Measurements from ENCODE around the gene SNX3.

The SNX3 gene

DNA sequence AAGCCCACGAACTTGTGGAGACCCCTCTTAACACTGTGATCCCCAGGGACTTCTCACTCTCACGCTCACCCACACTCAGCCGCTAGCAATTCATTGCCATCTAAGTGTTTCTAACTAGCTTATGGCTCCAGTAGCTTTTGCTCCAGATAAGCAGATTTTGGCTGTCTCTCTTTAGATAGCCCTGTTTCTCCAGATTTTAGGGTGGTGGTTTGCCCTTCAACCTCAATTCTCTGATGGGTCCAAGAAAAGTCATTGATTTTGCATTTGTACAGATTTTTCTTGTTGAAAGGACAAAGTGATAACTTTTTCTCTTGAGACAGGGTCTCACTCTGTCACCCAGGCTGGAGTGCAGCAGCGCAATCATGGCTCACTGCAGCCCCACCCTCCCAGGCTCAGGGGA is 53.8 kb downstream of the SNX3 start:
- Histone ChIP-seq H3K4me3 (ENCODE audit: low read depth, low read length) (no peak overlapping the region), H2AFZ (ENCODE audit: low read length, unreplicated experiment) (no peak overlapping the region), H3K27me3 (ENCODE audit: insufficient read depth, low read length) (no peaks in the 10 kb centered on the region), H3K4me1 (ENCODE audit: control insufficient read depth, insufficient read depth, low read length, unreplicated experiment) (no peaks in the 10 kb centered on the region), H3K36me3 (ENCODE audit: insufficient read depth, low read length) (0 out of 2 replicates have a peak, but pooled peaks cover 6% of the 10 kb centered on the region), H3K27ac (ENCODE audit: low read depth, low read length) (no peak overlapping the region), H3K79me2 (ENCODE audit: control insufficient read depth, insufficient read depth, low read length, unreplicated experiment) (no peaks in the 10 kb centered on the region)

DNA sequence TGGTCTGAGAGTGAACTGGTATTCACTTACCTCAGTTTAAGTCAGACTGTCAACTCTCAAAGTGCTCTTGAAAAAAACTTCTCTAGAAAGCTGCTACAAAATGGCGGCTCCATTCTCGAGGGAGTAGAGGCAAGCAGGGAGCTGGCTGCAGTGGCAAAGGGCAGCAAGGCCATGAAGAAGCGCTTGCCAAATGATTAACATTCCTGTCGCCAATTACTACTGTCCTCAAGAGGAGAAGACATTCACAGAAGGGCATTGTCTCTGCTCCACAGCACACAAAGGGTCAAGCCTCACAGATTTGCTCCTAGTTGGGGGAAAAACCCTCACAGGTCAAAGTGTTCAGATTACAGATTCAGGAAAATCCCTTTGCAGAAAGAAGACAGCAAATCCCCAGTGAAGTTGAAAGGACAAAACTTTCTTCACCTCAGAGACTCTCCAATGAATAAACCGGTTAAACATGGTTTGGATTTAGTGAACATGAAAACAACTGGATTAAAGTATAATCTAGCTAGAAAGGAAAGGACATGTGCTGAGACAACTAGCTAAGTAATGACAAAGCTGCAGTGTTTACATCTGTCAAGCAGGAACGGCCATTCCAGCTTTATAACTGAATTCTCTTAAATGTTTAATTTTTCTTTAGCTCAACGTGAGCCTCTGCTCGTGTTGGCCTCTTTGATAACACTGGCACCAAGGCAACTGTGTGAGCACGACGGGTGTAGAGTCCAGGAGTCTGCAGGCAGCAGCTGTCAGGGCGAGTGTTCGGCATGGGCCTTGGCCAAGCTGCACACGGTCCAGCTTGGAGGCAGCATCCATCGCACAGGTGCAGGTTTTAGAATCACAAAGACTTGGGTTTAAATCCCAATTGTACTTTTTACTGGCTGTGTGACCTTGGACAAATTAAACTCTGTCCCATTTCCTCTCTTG is 57.4 kb downstream of the SNX3 start:
- Histone ChIP-seq H3K27me3 (ENCODE audit: insufficient read depth, low read length) (no peaks in the 10 kb centered on the region), H3K36me3 (ENCODE audit: insufficient read depth, low read length) (no peaks in the 10 kb centered on the region), H3K79me2 (ENCODE audit: control insufficient read depth, insufficient read depth, low read length, unreplicated experiment) (no peaks in the 10 kb centered on the region), H3K4me1 (ENCODE audit: control insufficient read depth, insufficient read depth, low read length, unreplicated experiment) (no peaks in the 10 kb centered on the region), H3K4me3 (ENCODE audit: low read depth, low read length) (no peak overlapping the region), H3K27ac (ENCODE audit: low read depth, low read length) (no peak overlapping the region), H2AFZ (ENCODE audit: low read length, unreplicated experiment) (no peak overlapping the region)

DNA sequence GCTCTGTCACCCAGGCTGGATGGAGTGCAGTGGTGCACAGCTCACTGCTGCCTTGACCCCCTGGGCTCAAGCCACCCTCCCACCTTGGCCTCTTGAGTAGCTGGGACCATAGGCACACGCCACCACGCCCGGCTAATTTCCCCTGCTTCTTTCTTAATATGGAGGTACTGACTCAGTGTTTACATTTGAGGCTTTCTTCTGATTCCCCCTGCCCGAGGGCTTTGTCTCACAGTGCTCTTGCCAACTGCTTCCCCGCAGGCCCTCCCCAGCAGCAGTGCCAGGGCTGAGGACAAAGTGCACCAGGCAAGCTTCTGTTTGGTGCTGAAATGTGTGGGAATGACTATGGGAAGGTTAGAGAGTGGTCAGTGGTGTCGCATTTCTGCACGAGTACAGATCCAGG is 60.2 kb downstream of the SNX3 start:
- Histone ChIP-seq H3K27ac (ENCODE audit: low read depth, low read length) (no peak overlapping the region), H3K4me3 (ENCODE audit: low read depth, low read length) (no peak overlapping the region), H2AFZ (ENCODE audit: low read length, unreplicated experiment) (no peak overlapping the region), H3K79me2 (ENCODE audit: control insufficient read depth, insufficient read depth, low read length, unreplicated experiment) (no peaks in the 10 kb centered on the region), H3K4me1 (ENCODE audit: control insufficient read depth, insufficient read depth, low read length, unreplicated experiment) (no peaks in the 10 kb centered on the region), H3K36me3 (ENCODE audit: insufficient read depth, low read length) (no peaks in the 10 kb centered on the region), H3K27me3 (ENCODE audit: insufficient read depth, low read length) (no peaks in the 10 kb centered on the region)

DNA sequence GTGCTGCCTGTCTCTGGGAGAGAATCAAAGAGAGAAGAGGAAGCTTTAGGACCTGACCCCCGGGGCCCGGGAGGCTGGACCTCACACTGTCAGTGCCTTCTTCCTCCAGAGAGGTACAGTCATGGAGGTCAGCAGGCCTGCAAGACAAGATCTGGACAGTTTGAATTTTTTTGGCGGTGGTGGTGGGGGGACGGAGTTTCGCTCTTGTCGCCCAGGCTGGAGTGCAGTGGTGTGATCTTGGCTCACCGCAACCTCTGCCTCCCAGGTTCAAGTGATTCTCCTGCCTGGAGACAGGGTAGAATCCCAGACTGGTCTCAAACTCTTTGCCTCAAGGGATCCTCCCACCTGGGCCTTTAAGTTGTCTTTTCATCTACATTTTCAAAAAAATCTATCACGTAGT is 60.7 kb downstream of the SNX3 start:
- Histone ChIP-seq H3K79me2 (ENCODE audit: control insufficient read depth, insufficient read depth, low read length, unreplicated experiment) (no peaks in the 10 kb centered on the region), H3K27ac (ENCODE audit: low read depth, low read length) (no peak overlapping the region), H3K36me3 (ENCODE audit: insufficient read depth, low read length) (no peaks in the 10 kb centered on the region), H3K4me1 (ENCODE audit: control insufficient read depth, insufficient read depth, low read length, unreplicated experiment) (no peaks in the 10 kb centered on the region), H3K27me3 (ENCODE audit: insufficient read depth, low read length) (no peaks in the 10 kb centered on the region), H3K4me3 (ENCODE audit: low read depth, low read length) (no peak overlapping the region), H2AFZ (ENCODE audit: low read length, unreplicated experiment) (no peak overlapping the region)

DNA sequence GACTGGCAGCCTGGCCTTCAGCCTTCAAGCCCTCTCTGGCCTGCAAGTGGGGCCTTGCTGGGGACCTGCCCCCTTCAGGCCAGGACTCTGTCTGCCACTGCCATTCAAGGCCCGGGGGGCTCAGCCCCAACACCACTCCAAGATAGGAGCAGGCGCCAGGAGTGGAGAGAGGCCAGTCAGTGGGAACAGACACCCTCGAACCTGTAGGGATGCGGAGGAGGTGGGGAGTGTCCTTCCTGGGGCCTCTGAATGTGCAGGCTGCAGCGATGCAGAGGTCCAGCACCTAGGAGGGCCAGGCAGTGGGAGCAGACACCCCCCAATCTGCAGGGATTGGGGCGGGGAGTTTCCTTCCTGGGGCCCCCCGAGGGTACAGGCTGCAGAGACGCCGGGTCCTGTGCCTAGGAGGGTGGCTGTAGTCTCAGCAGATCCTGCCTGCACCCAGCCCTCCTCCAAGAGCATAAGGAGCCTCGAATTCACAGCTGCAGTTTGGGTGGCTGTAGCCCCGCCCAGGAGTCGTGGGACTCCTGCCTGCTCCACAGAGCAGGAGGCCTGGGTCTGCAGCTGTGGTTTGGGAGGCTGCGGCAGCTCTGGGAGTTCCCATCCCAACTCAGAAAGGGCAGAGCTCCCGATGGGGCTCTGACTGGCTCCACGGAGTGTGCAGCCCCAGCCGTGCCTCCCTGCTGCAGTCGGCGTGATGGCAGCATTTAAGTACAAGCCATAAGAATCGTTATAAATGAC is 61.9 kb downstream of the SNX3 start:
- Histone ChIP-seq H3K79me2 (ENCODE audit: control insufficient read depth, insufficient read depth, low read length, unreplicated experiment) (no peaks in the 10 kb centered on the region), H3K4me3 (ENCODE audit: low read depth, low read length) (no peak overlapping the region), H3K4me1 (ENCODE audit: control insufficient read depth, insufficient read depth, low read length, unreplicated experiment) (no peaks in the 10 kb centered on the region), H3K27me3 (ENCODE audit: insufficient read depth, low read length) (no peaks in the 10 kb centered on the region), H3K36me3 (ENCODE audit: insufficient read depth, low read length) (no peaks in the 10 kb centered on the region), H2AFZ (ENCODE audit: low read length, unreplicated experiment) (no peak overlapping the region), H3K27ac (ENCODE audit: low read depth, low read length) (no peak overlapping the region)

DNA sequence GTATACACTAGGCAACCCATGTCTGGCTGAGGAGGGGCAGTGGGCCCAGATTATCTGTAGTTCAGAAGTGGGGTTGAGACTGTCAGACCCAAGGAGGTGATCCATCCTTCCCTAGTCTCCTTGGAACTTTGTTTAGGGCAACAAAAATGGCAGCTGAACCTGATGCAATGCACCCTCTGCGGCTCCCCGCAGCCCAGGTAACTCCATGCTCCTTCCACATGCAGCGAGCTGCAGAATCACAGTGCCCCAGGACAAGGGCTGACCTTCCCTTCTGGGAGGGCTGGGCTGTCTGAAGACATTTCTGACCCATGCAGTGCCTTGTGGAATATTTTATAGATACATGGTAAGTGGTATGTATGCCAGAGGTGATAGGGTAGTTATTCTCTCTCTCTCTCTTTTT is 65.6 kb downstream of the SNX3 start:
- no peak overlapping the region for H3K27ac ChIP-seq (ENCODE audit: low read depth, low read length)
- no peaks in the 10 kb centered on the region for H3K79me2 ChIP-seq (ENCODE audit: control insufficient read depth, insufficient read depth, low read length, unreplicated experiment)
- no peak overlapping the region for H2AFZ ChIP-seq (ENCODE audit: low read length, unreplicated experiment)
- no peaks in the 10 kb centered on the region for H3K36me3 ChIP-seq (ENCODE audit: insufficient read depth, low read length)
- no peak overlapping the region for H3K4me3 ChIP-seq (ENCODE audit: low read depth, low read length)
- peaks cover 20% of the 10 kb centered on the region; the same call in 1 of the 2 replicates for H3K27me3 ChIP-seq (ENCODE audit: insufficient read depth, low read length)
- H3K4me1 ChIP-seq (ENCODE audit: control insufficient read depth, insufficient read depth, low read length, unreplicated experiment): no peaks in the 10 kb centered on the region

DNA sequence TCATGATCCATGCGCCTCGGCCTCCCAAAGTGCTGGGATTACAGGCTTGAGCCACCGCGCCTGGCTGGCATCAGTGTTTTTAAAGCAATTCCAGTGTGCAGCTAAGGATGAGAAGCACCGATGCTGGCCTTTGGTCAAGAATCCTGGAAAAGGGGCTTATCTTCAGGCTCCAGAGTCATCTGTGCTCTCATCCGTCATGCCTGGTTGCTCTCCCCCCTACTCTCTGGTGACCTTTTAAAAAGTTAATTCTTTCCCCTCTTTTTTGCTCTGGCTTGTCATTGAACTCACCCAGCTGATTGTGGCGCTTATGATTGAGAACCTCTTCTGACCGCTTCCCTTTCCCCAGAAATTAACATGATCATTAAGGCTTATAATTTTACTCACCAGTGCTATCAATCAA is 66.3 kb downstream of the SNX3 start:
- H3K27ac ChIP-seq (ENCODE audit: low read depth, low read length): no peak overlapping the region

DNA sequence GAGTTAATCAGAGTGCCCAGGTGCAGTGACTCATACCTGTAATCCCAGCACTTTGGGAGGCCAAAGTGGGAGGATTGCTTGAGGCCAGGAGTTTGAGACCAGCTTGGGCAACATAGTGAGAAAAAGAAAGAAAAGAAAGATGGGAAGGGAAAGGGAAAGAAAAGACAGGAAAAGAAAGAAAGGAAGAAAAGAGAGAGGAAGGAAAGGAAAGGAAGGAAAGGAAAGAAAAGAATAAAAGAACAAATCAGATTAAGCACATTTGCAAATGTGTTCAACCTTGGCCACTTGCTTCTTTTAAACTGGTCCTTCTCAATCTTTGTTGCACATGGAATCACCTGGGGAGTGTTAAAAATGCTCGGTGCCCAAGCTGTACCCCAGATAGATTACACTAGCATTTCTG is 67.0 kb downstream of the SNX3 start:
- no peaks in the 10 kb centered on the region for H3K79me2 ChIP-seq (ENCODE audit: control insufficient read depth, insufficient read depth, low read length, unreplicated experiment)
- no peaks in the 10 kb centered on the region for H3K36me3 ChIP-seq (ENCODE audit: insufficient read depth, low read length)
- no peaks in the 10 kb centered on the region for H3K4me1 ChIP-seq (ENCODE audit: control insufficient read depth, insufficient read depth, low read length, unreplicated experiment)
- peaks cover 32% of the 10 kb centered on the region for H3K27me3 ChIP-seq (ENCODE audit: insufficient read depth, low read length)
- H3K27ac ChIP-seq (ENCODE audit: low read depth, low read length): no peak overlapping the region
- no peak overlapping the region for H2AFZ ChIP-seq (ENCODE audit: low read length, unreplicated experiment)
- H3K4me3 ChIP-seq (ENCODE audit: low read depth, low read length): no peak overlapping the region

More for the DNA sequence above, 66.3 kb downstream of the SNX3 start:
- no peaks in the 10 kb centered on the region for H3K36me3 ChIP-seq (ENCODE audit: insufficient read depth, low read length)
- H3K79me2 ChIP-seq (ENCODE audit: control insufficient read depth, insufficient read depth, low read length, unreplicated experiment): no peaks in the 10 kb centered on the region
- peaks cover 26% of the 10 kb centered on the region for H3K27me3 ChIP-seq (ENCODE audit: insufficient read depth, low read length)
- no peaks in the 10 kb centered on the region for H3K4me1 ChIP-seq (ENCODE audit: control insufficient read depth, insufficient read depth, low read length, unreplicated experiment)
- H3K4me3 ChIP-seq (ENCODE audit: low read depth, low read length): no peak overlapping the region
- no peak overlapping the region for H2AFZ ChIP-seq (ENCODE audit: low read length, unreplicated experiment)

DNA sequence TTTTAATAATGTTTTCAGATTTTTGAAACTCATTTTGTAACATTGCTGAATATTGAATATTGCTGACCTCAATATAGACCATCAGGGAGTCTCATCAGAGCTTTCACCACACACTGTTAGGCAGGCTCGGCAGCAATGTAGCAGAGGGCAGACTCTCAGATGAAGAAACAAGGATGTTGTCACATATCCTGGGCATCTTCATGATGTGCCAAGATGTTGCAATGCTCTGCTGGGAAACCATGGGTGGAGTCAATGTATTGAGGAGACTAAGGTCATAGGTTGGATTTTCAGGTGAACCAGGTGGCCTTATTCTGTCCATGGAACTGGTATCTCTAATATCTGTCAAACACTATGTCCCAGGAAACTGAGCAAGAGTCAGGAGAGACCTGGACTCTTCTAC is 67.7 kb downstream of the SNX3 start:
- Histone ChIP-seq H3K4me3 (ENCODE audit: low read depth, low read length) (no peak overlapping the region), H3K4me1 (ENCODE audit: control insufficient read depth, insufficient read depth, low read length, unreplicated experiment) (no peaks in the 10 kb centered on the region), H3K27ac (ENCODE audit: low read depth, low read length) (no peak overlapping the region), H3K36me3 (ENCODE audit: insufficient read depth, low read length) (no peaks in the 10 kb centered on the region), H2AFZ (ENCODE audit: low read length, unreplicated experiment) (no peak overlapping the region), H3K79me2 (ENCODE audit: control insufficient read depth, insufficient read depth, low read length, unreplicated experiment) (no peaks in the 10 kb centered on the region), H3K27me3 (ENCODE audit: insufficient read depth, low read length) (peaks cover 35% of the 10 kb centered on the region)

DNA sequence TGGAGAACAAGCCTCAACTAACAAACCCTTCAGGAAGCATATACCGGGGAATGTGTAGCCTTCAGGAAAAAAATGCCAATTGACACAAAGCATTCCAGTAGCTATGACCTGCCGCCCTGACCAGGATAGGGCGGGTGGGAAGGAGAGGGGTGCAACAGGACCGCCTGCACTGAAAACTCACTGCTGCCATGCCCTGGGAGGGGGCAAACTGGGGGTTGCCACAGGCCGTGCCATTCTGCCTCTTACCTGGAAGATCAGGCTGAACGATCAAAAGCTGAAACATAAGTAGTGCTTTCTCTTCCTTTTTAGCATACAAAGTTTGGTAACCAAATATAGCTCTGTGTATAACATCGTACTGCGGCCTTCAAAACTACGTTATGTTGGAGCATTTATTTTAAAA is 73.3 kb downstream of the SNX3 start:
- Histone ChIP-seq H3K4me3 (ENCODE audit: low read depth, low read length) (no peak overlapping the region), H3K27ac (ENCODE audit: low read depth, low read length) (no peak overlapping the region), H3K36me3 (ENCODE audit: insufficient read depth, low read length) (no peaks in the 10 kb centered on the region), H3K79me2 (ENCODE audit: control insufficient read depth, insufficient read depth, low read length, unreplicated experiment) (no peaks in the 10 kb centered on the region), H3K4me1 (ENCODE audit: control insufficient read depth, insufficient read depth, low read length, unreplicated experiment) (no peaks in the 10 kb centered on the region), H2AFZ (ENCODE audit: low read length, unreplicated experiment) (no peak overlapping the region), H3K27me3 (ENCODE audit: insufficient read depth, low read length) (peaks cover 68% of the 10 kb centered on the region)

DNA sequence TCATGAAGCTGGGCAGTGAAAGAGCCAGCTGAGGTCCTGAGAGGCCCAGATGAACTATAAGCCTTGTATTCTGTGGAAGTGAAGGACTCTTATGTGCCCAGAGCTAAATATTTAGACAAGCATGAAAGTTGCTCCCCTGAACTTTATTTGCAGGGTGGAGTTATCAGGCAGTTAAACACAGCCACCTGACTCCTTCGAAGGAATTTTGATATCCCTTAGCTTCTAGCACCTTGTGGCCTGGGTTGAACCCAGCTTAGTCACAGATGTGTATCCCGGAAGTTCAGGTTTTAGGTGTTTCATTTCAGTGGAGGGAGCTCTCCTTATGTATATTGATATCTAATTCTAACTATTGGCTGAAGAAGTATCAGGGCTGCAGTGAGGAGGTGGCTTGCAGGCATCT is 74.6 kb downstream of the SNX3 start:
- no peaks in the 10 kb centered on the region for H3K79me2 ChIP-seq (ENCODE audit: control insufficient read depth, insufficient read depth, low read length, unreplicated experiment)
- H3K36me3 ChIP-seq (ENCODE audit: insufficient read depth, low read length): no peaks in the 10 kb centered on the region
- H3K27me3 ChIP-seq (ENCODE audit: insufficient read depth, low read length): peaks cover 66% of the 10 kb centered on the region
- H2AFZ ChIP-seq (ENCODE audit: low read length, unreplicated experiment): no peak overlapping the region
- no peaks in the 10 kb centered on the region for H3K4me1 ChIP-seq (ENCODE audit: control insufficient read depth, insufficient read depth, low read length, unreplicated experiment)
- H3K4me3 ChIP-seq (ENCODE audit: low read depth, low read length): no peak overlapping the region
- no peak overlapping the region for H3K27ac ChIP-seq (ENCODE audit: low read depth, low read length)

Data from ACC112 (cell line).